Breast epithelium (tissue), 4 donors: ENCODE results near the gene H2BK1. TPM values are rescaled to one million over a fixed set of nuclear protein-coding genes. Genes with fewer than 3 reads are reported as not detected.

Source experiments
- DNase-seq, 2 donors: peaks; one replicate each; pipeline ENCODE4 v3.0.0-alpha.2; 2019; ENCODE audit warnings: low spot score in 2 of 2
- H3K27ac ChIP-seq, 2 donors: fragments of 200-600 bp; sonication (generic) in 1 of 2; one replicate each; pipeline ENCODE4 v1.5.1; 2016 to 2019; ENCODE audit warnings: mild to moderate bottlenecking in 1 of 2
- H3K27me3 ChIP-seq, 2 donors: fragments of 200-600 bp; sonication (generic) in 1 of 2; one replicate each; pipeline versions ENCODE4 v1.5.1 to v1.6.0; 2017 to 2019; ENCODE audit warnings: control low read depth in 1 of 2, mild to moderate bottlenecking in 1 of 2
- H3K36me3 ChIP-seq: fragments of 200-600 bp; one replicate; pipeline ENCODE4 v1.5.1; 2019
- H3K4me1 ChIP-seq, 2 donors: fragments of 200-600 bp; sonication (generic); one replicate each; pipeline ENCODE4 v1.5.1; 2016 to 2019; ENCODE audit warnings: control low read depth in 1 of 2
- H3K4me3 ChIP-seq, 3 donors: fragments of 200-600 bp; sonication (generic); 1 replicate in 2 of 3; 2 replicates in 1 of 3; pipeline ENCODE4 v1.5.1; 2016 to 2019; ENCODE audit warnings: mild to moderate bottlenecking in 3 of 3, moderate library complexity in 2 of 3
- H3K9me3 ChIP-seq, 2 donors: fragments of 200-600 bp; sonication (generic) in 1 of 2; one replicate each; pipeline ENCODE4 v1.5.1; 2016 to 2019; ENCODE audit warnings: control low read depth in 1 of 2
- POLR2A ChIP-seq: fragments of 450-650 bp; IDR thresholded peaks from one replicate; pipeline ENCODE4 v1.6.1; 2016; ENCODE audit warnings: antibody characterized with exemption, mild to moderate bottlenecking, moderate library complexity
- POLR2AphosphoS5 ChIP-seq, 3 donors: sonication (generic); formaldehyde crosslinking; IDR thresholded peaks; one replicate each; pipeline ENCODE4 v1.6.1; 2017; ENCODE audit warnings: antibody characterized with exemption in 3 of 3
- intact Hi-C: fragments of 100-400 bp; cut with DNase I; formaldehyde crosslinking; loops from one replicate; pipeline ENCODE4 v1.15.1; 2023; ENCODE audit warnings: low total_unique reads
- total RNA-seq, 3 donors: library from RNA; depleted of rRNA; stranded (reverse); fragments of >200 nt; gene quantifications; one replicate each; pipeline ENCODE4 v1.1.0, GENCODE V29; 2016
- TF ChIP-seq, protein P1 (sequence below), 3 donors: fragments of 450-650 bp; IDR thresholded peaks; one replicate each; pipeline ENCODE4 v1.5.1; 2016 to 2017; ENCODE audit warnings: antibody characterized with exemption in 3 of 3, mild to moderate bottlenecking in 3 of 3, moderate library complexity in 3 of 3

Gene H2BK1
- total RNA-seq, 3 donors from 2014 or later, result not detected

- Histone ChIP-seq H3K27me3 (no peaks in the 10 kb centered on the region), H3K4me3 (no peak overlapping the region), H3K27ac (no peak overlapping the region), H3K4me1 (peaks cover 13 to 16% of the 10 kb centered on the region in 2 donors), H3K36me3 (no peaks in the 10 kb centered on the region), H3K9me3 (no peaks in the 10 kb centered on the region)
- intact Hi-C loops, result no loop called here
- TF ChIP-seq, protein P1, sequence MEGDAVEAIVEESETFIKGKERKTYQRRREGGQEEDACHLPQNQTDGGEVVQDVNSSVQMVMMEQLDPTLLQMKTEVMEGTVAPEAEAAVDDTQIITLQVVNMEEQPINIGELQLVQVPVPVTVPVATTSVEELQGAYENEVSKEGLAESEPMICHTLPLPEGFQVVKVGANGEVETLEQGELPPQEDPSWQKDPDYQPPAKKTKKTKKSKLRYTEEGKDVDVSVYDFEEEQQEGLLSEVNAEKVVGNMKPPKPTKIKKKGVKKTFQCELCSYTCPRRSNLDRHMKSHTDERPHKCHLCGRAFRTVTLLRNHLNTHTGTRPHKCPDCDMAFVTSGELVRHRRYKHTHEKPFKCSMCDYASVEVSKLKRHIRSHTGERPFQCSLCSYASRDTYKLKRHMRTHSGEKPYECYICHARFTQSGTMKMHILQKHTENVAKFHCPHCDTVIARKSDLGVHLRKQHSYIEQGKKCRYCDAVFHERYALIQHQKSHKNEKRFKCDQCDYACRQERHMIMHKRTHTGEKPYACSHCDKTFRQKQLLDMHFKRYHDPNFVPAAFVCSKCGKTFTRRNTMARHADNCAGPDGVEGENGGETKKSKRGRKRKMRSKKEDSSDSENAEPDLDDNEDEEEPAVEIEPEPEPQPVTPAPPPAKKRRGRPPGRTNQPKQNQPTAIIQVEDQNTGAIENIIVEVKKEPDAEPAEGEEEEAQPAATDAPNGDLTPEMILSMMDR (IDR thresholded peaks at IDR 0.05), result no peak
- no peak for TF ChIP-seq POLR2A
- TF ChIP-seq POLR2AphosphoS5 (IDR thresholded peaks at IDR 0.05), result no peak
- no peak for DNase-seq
These were observed 32.1 kb upstream of the H2BK1 start for GRCh38 chr7:151242159-151243044.

DNA sequence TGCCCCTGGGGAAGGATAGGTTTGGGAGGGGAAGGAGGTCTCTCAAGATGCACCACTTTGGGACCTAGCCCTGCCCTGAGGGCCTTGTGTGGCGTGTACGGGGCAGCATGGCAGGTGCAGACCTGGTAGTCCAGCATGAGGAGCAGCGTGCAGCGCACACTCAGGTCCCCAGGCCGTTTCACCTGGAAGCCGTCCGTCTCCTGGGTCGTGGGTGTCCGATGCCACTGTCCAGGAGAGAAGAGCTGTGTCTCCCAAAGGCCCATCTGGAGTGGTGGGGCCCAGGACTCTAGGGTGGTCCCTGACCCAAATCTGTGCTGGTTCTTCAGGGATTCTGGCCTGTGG, 31.4 kb upstream of the H2BK1 start:
- intact Hi-C loops, result no loop called here

GRCh38 chr7:151240942-151241754, 30.9 kb upstream of the H2BK1 start:
- Histone ChIP-seq H3K9me3 (no peaks in the 10 kb centered on the region), H3K4me3 (no peak overlapping the region), H3K4me1 (peaks cover 14% of the 10 kb centered on the region in 2 donors), H3K36me3 (no peaks in the 10 kb centered on the region), H3K27ac (peak overlapping the region in 1 of 2 donors; percentile 1), H3K27me3 (no peaks in the 10 kb centered on the region)
- no peak for DNase-seq
- intact Hi-C loops, result no loop called here
- no peak for TF ChIP-seq POLR2AphosphoS5 (IDR thresholded peaks at IDR 0.05)
- TF ChIP-seq POLR2A, result no peak
- TF ChIP-seq, protein P1 (IDR thresholded peaks at IDR 0.05), result no peak

More for the DNA sequence above, 31.4 kb upstream of the H2BK1 start:
- no peak for DNase-seq
- Histone ChIP-seq H3K36me3 (no peaks in the 10 kb centered on the region), H3K4me1 (peaks cover 14% of the 10 kb centered on the region in 2 donors), H3K27me3 (no peaks in the 10 kb centered on the region), H3K4me3 (no peak overlapping the region), H3K27ac (no peak overlapping the region), H3K9me3 (no peaks in the 10 kb centered on the region)
- TF ChIP-seq, protein P1 (IDR thresholded peaks at IDR 0.05), result no peak
- TF ChIP-seq POLR2A (no peak), POLR2AphosphoS5 (IDR thresholded peaks at IDR 0.05) (no peak)

GRCh38 chr7:151240536-151240935, 30.2 kb upstream of the H2BK1 start:
- intact Hi-C loops, result no loop called here
- Histone ChIP-seq H3K27ac (peak overlapping the region in 1 of 2 donors; percentile 1), H3K9me3 (no peaks in the 10 kb centered on the region), H3K27me3 (no peaks in the 10 kb centered on the region), H3K4me1 (peaks cover 11 to 14% of the 10 kb centered on the region in 2 donors), H3K4me3 (no peak overlapping the region), H3K36me3 (no peaks in the 10 kb centered on the region)
- DNase-seq, result no peak
- no peak for TF ChIP-seq POLR2AphosphoS5 (IDR thresholded peaks at IDR 0.05)
- no peak for TF ChIP-seq POLR2A
- TF ChIP-seq, protein P1 (IDR thresholded peaks at IDR 0.05), result no peak
